ENCODE measurements around the gene CPED1. TPM values are rescaled to one million over a fixed set of nuclear protein-coding genes. Genes with fewer than 3 reads are reported as not detected.
"Not testable (repeated sequence)": the region's sequence is repeated elsewhere in the genome, so short reads cannot be mapped to it uniquely, and the experiment has no call there.

CPED1 gene
- total RNA-seq, 1 donor from 2014 or later, result 1.5 TPM

- no peak for DNase-seq (ENCODE audit: low read depth, low spot score)
These were observed 97.4 kb downstream of the CPED1 start for GRCh38 chr7:121085922-121086321.

DNA sequence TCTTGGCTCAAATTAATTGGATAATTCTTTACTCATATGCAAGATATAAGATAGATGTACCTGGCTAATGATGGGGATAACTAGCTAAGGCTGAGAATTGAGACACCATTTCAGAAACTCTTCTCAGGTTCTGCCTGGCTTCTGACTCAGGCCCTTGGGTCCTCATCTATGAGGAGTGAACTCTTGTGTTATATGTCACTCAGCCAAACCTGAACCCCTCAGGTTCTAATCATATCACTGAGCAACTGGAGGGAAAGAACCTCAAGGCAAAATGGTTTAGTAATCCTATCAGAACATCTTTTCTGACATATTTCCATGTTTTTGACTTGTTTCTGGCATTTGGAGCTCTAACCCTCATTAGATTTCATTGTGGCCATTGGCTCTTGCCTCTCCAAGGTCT, 100.4 kb downstream of the CPED1 start:
- DNase-seq (ENCODE audit: low read depth, low spot score), result no peak

DNA sequence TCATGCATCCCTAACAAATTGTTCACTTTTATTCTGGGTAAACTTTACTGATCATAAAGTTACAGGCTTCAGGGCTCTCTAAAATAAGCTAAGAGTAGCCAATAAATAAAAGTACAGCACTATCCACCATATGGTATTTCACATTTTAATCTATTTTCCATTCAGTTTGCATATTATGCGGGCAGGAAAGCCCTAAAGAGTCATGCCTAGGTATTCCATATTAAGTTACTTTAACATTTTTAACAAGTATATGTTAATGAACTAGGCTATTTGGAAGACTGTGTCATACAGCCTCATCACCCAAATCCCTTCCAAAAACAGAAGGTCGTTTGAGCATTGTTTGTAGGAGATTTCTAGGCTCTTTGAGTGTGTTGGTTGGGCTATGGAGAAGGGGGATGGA, 106.3 kb downstream of the CPED1 start:
- DNase-seq (ENCODE audit: low read depth, low spot score), result no peak

GRCh38 chr7:121097577-121097976, 109.1 kb downstream of the CPED1 start:
- no peak for DNase-seq (ENCODE audit: low read depth, low spot score)

DNA sequence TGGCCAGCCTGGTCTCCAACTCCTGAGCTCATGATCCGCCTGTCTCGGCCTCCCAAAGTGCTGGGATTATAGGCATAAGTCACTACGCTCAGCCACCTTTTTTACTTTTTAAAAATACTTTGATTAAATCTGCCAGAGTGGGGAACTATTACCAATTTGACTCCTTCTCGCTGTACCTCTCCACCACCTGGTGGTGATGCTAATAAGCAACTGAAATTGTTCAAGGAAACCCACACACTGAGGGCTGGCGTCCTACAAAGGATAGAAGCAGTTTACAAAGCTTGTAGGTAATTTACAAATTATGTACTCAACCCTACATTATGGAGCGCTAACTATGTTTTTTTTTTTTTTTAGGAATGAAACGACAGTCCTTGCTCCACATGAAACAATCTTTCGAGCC, 111.1 kb downstream of the CPED1 start:
- DNase-seq (ENCODE audit: low read depth, low spot score), result no peak

GRCh38 chr7:121101083-121101482, 112.6 kb downstream of the CPED1 start:
- no peak for DNase-seq (ENCODE audit: low read depth, low spot score)

DNA sequence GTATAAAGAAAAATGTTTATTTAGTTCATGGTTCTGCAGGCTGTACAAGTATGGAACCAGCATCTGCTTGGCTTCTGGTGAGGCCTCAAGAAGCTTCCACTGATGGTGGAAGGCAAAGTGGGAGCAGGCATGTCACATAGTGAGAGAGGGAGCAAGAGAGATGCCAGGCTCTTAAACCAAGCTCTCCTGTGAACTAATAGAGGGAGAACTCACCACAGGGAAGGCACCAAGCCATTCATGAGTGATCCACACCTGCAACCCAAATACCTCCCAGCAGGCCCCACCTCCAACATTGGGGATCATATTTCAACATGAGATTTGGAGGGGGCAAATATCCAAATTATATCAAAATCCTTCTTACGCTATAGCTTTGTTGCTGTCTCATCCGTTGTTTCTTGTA, 113.1 kb downstream of the CPED1 start:
- no peak for DNase-seq (ENCODE audit: low read depth, low spot score)

GRCh38 chr7:121102619-121103018, 114.1 kb downstream of the CPED1 start:
- DNase-seq (ENCODE audit: low read depth, low spot score), result no peak

DNA sequence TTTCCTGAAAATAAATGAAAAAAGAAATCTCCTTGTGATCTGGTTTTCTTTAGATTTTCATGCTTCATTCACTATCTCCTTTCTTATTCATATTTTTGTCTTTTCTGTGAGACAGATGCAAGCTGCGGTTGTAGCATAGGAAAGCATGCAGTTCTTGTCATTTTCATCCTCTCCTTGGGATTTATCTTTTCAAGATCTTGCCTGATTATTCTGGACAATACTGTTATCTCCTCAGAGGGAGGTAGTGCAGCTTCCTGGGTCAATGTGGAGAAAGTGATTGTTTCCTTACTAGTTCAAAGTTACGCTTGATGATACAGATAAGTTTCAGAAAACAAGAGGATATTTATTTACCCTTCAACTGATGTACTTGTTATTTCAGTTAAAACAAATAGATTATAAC, 114.6 kb downstream of the CPED1 start:
- DNase-seq (ENCODE audit: low read depth, low spot score), result no peak

GRCh38 chr7:121103579-121103978, 115.1 kb downstream of the CPED1 start:
- no peak for DNase-seq (ENCODE audit: low read depth, low spot score)

- no peak for DNase-seq (ENCODE audit: low read depth, low spot score)
These were observed 116.8 kb downstream of the CPED1 start for GRCh38 chr7:121105262-121105661.

DNA sequence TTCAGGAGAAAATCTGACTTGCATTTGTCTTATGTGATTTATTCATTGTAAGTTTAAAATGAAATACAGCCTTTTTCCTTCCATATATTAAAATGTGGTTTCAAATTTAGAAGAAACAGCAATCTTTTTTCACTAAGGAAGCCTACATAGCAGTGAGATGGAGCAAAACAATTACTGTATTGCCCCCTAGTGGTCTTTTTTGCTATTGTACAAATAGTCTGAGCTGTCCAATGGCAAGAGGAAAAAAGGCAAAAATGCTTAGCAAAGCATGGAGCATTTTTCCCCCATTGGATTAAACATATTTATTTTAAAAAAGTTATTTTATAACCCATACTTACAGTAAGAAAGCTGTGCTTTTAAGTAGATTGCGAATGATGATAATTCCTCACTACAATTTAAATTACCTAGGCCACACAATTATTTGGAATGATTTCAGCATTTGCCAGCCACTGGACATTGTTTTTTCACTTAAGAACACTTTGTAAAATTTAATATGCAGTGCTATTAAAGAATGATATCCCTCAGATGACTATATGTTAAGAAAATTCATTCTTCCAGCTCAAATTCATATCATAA, 119.5 kb downstream of the CPED1 start:
- no peak for DNase-seq (ENCODE audit: low read depth, low spot score)

- no peak for DNase-seq (ENCODE audit: low read depth, low spot score)
These were observed 120.6 kb downstream of the CPED1 start for GRCh38 chr7:121109145-121109544.

GRCh38 chr7:121113288-121113687, 124.8 kb downstream of the CPED1 start:
- no peak for DNase-seq (ENCODE audit: low read depth, low spot score)

DNA sequence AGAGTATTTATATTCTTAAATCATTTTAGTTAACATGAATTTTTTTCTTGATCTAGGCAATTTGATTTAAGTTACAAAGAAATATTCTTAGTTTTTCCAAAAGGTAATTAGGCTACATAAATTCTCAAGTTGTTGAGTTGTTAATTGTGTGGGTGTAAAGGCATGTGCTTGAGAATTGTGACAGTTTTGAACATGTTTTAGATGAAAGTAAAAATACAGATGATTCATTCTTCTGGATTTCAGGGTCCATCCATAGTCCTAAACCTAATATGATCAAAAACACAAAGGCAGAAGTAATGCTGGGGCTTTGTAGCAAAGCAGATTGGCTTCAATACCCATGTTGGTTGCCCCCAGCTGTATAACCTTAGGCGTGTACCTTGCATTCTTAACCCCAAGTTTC, 127.9 kb downstream of the CPED1 start:
- no peak for DNase-seq (ENCODE audit: low read depth, low spot score)

GRCh38 chr7:121119047-121119446, 130.5 kb downstream of the CPED1 start:
- no peak for DNase-seq (ENCODE audit: low read depth, low spot score)

DNA sequence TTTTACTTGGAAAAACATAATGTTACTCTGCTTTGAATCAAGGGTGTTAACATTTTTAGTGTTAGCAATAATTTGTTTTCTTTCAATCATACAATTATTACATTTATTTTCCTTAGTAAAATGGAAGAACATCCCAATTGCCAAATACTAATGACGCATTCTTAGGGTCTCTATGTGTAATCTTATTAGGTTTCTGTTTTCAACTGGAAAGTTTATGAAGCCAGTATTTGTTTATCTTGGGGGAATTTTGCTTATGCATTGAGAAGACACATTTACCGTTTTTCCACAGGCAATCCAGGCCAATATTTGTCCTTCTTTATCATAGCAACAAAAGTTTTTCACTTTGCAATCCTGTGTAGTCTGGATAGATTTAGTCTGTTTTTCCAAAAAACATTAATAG, 134.5 kb downstream of the CPED1 start:
- DNase-seq (ENCODE audit: low read depth, low spot score), result no peak

GRCh38 chr7:121125454-121125853, 136.9 kb downstream of the CPED1 start:
- DNase-seq (ENCODE audit: low read depth, low spot score), result not testable (repeated sequence)

DNA sequence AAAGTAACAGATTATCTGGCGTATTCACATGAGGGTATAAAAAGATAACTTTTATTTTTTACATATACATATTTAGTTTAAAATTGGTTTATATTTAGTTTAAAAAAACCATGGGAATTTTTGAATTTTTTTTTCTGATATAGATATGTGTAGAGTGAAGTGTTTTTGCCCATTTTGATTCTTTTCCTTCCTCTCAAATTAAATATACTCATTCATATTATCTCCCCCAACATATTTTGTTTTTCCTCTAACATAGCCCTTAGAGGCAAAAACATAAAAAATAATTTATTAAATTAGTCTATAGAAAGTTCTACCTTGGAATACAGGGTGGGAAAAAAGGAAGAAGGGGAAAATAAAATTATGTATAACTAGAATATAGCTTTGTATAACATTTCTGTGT, 137.7 kb downstream of the CPED1 start:
- DNase-seq (ENCODE audit: low read depth, low spot score), result no peak

DNA sequence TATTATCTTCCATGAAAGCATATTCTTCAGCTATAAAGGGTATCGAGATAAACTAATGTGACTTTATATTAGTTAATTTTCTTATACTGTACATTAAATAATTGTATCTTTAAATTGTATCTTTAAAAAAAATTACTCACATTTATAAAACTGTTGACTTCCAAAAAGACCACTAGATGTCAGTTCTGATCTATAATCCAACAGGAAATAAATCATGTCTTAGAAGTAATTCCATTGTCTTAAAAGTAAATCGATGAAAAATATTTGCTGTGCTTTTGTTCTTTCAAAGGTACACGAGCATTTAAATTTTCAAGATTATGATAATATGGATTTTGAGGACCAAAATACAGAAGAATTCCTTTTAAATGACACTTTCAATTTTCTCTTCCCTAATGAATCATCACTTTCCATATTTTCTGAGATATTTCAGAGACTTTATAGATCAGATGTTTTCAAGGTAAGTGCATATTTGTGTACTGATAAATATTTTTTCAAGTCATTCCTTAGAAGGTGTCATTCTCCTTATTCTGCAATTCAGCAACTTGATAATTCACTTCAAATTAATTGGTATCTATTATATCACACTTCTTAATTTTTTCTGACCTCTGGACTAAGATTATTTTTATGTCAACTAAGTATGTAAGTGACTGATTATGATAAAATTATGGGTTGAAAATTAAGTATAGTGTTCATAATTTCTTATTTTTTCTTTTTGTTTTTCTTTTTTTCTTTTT, 138.5 kb downstream of the CPED1 start:
- no peak for DNase-seq (ENCODE audit: low read depth, low spot score)

GRCh38 chr7:121132940-121133339, 144.4 kb downstream of the CPED1 start:
- no peak for DNase-seq (ENCODE audit: low read depth, low spot score)

- DNase-seq (ENCODE audit: low read depth, low spot score), result no peak
These were observed 144.9 kb downstream of the CPED1 start for GRCh38 chr7:121133444-121133843.

- DNase-seq (ENCODE audit: low read depth, low spot score), result no peak
These were observed 149.1 kb downstream of the CPED1 start for GRCh38 chr7:121137580-121137979.

Data from pulmonary artery endothelial cell (primary cell).